Head of caudate nucleus (tissue), 42 donors: Measurements from ENCODE around the gene TMEM178A.
A peak's percentile ranks its signal among the peaks of the same experiment; 100 is the strongest.

Experiments
- DNase-seq, 42 donors: peaks; one replicate each; pipeline versions ENCODE4 v3.0.0 to v3.0.0-alpha.2; 2020 to 2021; ENCODE audit warnings: mixed read lengths in 7 of 42
- intact Hi-C: fragments of 100-400 bp; cut with DNase I; formaldehyde crosslinking; loops from one replicate; pipeline ENCODE4 v1.15.0; 2022

Gene TMEM178A

DNA sequence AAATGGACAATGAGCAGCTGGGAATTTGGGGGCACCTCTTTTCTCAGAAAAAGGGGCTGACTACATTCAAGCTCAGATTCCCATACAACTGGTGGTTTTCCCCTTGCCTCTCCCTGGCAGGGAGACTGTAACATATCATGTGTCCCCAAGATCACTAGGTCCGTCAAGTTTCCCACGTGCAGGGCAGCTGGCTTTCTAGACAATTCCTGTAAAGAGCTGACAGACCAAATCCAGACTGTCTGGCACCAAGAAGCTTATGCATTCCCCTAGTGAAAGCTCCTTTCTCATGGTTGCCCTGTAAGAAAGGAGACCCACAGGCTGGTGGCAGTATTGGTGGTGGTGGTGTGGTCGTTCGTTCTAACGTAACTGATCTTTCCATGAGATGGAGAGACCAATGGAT is 64.6 kb downstream of the TMEM178A start:
- intact Hi-C loops, result no loop called here
- no peak for DNase-seq

DNA sequence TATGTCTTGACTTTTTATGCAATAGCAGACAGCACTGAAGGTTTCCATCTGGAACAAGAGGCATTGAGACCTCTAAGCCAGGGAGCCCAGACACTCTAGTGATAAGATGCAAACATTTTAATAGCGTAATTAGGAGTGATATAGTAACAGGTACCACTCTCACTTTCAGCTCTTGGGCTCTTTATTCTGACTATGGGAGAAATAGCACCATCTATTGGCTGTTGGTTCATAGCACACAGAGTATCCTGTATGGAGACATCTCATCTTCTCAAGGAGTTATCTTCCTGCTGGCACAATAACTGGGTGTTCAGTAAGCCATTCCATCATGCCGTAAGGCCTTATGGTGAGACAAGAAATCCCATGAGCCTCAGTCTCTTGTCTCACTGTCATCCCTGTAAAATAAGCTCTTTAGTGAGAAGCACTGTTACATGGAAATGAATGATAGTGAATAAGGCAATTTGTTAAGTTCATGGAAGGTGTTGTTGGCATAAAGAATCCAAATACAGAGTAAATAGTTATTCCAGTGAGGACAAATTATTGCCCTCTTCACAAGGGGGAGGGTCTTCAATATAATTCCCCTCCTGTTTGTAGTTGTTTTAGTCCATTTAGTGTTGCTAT is 65.1 kb downstream of the TMEM178A start:
- peak in 2 of 42 donors; percentile 28 to 50 for DNase-seq
- intact Hi-C loops, result no loop called here

DNA sequence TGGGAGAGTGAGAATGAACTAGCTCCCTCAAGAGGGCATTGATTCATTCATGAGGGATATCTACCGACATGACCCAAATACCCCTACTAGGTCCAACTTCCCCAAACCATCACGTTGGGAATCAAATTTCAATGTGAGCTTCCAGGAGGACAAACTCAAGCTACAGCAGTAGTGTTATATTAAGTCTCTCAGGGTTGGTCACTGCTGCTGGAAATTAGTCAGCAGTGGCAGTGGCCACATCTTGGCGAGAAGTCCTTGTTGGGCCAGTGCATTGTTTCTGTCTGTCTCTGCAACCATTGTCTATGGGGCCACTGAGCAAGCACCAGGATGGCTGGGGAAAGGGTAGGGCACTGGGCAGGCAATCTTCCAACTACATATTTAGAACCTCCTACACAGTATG is 65.8 kb downstream of the TMEM178A start:
- intact Hi-C loops, result no loop called here
- DNase-seq, result no peak

DNA sequence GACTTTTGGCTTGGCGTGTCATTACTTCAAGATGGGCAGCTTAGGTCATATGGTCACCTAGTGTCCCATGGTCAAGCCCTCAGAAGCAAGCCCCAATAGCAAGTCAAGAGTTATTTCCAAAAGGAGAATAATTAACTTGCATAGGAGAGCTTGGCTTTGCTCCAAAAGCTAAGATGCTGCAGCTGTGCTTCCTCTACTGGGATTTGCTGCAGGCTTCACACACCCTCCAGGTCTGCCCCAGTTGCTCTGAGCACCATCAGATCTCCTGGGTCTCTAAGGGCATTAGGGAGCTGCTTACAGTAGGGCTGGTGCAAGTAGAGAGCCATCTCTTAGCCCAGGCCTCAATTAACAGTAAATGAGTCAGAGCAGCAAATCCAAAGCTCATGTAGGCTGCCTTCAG is 66.8 kb downstream of the TMEM178A start:
- DNase-seq, result no peak
- intact Hi-C loops, result no loop called here

DNA sequence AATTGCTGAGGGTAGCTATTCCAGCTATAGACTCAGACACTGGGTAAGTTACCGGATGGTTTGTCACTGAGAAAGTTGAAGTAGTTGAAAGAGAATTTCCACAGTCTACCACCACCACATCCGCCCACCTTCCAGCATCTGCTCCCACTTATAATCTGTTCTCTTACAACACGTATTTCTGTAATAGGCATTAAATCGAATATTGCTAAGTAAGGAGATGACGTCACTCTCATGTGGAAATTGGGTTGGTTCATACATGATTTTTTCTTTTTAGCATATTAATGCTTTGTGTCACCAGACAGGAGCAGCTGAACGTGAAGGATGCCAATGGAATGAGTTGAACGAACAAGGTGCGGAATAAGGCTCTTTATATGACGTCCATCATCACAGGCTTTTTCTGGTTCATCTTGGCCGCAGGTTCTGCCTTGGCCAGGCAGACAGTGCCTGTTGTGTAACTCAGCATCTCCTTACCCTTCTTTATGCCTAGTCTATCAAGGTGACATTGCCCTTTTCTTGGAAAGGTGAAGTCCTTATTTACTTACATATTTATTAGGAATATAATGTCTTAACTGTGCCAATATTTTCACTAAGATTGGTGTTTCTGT is 67.5 kb downstream of the TMEM178A start:
- intact Hi-C loops, result no loop called here
- DNase-seq, result peak in 26 of 42 donors; percentile 11 to 84 (median 53)

DNA sequence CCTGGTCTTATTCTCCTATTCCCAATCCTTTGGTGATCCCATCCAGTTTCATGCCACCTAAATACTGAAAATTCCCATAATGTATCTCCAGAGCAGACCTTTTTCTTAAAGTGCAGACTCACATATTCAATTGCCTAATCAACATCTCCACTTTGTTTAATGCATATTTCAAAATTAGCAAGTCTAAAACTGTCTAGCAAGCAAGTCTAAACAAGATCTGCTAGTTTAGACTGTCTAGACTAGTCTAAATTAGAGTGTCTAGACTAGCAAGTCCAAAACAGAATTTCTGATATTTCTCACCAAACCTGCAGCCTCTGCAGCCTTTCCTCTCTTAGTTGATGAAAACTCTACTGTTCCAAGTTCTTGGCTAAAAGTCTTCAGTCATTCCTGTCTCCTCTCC is 68.7 kb downstream of the TMEM178A start:
- intact Hi-C loops, result no loop called here
- DNase-seq, result no peak

DNA sequence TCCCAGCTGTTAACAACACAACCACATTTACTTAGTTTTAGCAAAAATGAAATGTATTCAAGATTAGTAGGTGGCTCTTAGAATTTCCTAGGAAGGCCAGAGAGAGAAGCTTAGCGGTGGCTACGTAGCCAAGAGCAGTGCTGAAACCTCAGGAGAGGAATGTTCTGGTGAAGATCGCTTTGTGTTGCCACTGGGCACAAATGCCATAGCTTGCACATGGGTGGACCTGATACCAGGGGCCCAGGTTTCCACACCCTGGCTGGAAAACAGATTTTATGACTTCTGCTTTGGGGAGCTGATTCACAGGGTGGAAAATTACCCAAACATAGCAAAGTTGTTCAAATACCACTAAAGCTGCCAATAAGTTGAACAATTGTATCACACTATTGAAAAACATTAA is 69.9 kb downstream of the TMEM178A start:
- intact Hi-C loops, result no loop called here
- DNase-seq, result no peak

DNA sequence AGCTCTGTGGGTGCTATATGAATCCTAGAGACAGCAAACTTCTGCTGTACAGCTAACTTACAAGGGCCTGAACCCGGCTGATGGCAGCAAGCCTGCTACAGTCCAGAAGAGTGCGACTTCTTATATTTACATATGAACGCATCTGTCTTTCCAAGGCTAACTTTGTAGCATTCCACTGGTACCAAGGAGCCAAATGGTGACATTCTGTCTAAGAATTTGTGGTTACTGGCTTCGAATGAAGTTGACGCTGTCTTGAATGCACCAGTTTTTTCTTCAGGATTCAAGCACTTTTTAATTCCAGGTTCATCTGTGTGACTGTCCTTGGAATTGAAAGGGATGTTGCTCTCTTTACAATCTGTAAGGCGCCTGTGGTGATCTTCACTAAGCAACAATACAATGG is 70.9 kb downstream of the TMEM178A start:
- DNase-seq, result no peak
- intact Hi-C loops, result no loop called here

DNA sequence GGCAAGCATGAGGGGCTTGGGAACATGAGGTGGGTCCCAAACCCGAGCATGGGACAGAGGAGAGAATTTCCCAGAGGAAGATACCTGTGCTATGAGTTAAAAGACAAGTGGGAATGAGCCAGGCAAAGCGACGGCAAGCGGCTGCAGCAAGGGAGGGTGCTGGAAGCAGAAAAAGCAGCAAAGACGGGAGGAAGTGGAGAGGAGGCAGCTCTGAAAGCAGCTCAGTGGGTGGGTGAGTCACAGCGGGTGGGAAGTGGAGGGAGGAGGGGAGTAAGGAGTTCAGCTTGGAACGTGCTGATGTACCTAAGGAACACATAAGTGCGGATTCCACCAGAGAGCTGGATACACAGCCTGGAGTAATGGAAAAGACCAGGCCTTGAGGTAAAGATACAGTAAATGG is 71.9 kb downstream of the TMEM178A start:
- intact Hi-C loops, result no loop called here
- DNase-seq, result peak; percentile 47 to 94 (median 80)

DNA sequence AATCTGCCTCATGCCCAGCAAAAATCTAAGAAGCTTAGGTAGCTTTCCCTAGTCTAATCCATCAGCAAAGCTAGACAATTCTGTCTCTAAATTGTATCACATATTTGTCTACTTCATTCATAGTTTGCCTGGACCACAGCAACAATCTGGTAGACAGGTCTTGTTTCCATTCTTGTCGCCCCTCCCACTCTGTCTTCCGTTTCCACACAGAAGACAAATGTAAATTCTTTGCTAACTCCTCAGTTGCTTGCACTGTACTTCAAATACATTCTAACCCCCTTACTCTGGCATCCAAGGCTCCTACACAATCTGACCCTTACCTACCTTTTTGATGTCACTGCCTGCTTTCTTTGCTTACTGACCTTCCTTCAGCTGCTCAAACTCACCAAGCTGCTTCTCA is 73.2 kb downstream of the TMEM178A start:
- intact Hi-C loops, result no loop called here
- DNase-seq, result no peak

DNA sequence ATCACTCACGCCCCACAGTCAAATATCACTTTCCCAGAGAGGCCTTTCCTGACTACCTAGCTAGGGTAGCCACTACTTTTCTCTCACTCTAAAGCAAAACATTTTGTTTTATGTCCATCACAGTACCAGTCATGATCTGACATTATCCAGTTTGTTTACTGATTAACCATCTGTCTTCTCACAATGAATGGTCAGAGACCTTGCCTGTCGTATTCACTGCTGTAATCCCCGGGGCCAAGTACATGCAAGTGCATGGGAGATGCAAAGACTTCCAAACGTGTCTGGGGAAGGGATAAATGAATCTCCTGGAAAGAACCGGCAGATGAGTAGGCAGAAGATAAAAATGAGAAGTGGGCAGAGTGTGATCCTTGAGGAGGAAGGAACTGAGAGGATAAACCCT is 73.7 kb downstream of the TMEM178A start:
- intact Hi-C loops, result no loop called here
- DNase-seq, result no peak

DNA sequence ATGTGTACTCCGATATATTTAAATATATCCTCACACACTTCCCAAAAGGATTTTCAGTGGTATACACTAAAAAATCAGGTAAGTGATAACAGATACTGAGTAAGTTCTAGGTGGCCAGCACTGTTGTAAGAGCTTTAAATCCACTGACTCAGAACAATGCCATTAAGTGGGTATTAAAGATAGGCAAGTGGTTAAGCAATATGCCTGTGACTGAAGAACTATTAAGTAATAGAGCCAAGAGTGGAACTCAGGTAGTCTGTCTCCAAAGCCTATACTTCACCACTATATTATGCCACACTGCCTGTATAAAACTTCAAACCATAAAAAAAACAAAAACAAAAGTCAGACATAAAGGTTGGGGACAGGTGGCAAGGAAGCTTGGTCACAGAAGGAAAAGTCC is 76.2 kb downstream of the TMEM178A start:
- intact Hi-C loops, result no loop called here

DNA sequence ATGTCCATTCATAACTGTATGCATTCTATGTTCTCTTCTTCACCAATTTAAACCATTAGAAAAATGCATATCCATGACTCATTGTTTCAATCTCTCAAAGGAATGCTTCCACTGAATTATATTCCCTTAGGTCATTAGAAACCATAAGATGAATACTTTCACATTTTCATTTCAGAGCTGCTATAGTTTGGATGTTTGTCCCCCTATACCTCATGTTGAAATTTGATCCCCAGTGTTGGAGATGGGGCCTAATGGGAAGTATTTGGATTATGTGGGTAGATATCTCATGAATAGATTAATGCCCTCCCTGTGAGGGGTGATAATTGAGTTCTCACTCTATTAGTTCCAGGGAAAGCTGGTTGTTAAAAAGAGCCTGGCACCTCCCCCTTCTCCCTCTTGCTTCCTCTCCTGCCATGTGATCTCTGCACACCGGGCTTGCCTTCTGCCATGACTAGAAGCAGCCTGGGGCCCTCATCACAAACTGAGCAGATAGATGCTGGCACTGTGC is 77.6 kb downstream of the TMEM178A start:
- DNase-seq, result peak in 1 of 42 donors; percentile 41
- intact Hi-C loops, result no loop called here

More for the DNA sequence above, 76.2 kb downstream of the TMEM178A start:
- DNase-seq, result no peak

DNA sequence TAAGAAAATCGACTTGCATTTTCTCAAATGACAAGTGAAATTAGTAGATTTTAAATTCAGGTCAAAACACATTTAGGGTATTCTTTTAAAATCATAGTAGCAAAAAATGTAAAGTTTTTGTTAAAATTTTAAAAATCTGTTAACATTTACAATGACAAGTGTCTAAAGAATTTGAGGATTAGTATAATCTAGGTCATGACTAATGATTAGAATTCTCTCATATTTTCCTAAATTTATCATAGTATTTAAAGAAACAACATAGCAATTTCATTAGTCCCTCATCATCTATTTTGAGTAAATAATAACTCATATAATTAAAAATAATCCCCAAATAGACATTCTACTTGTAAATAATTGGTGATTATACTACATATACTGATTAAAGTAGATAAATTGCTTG is 89.7 kb downstream of the TMEM178A start:
- intact Hi-C loops, result no loop called here
- DNase-seq, result no peak

DNA sequence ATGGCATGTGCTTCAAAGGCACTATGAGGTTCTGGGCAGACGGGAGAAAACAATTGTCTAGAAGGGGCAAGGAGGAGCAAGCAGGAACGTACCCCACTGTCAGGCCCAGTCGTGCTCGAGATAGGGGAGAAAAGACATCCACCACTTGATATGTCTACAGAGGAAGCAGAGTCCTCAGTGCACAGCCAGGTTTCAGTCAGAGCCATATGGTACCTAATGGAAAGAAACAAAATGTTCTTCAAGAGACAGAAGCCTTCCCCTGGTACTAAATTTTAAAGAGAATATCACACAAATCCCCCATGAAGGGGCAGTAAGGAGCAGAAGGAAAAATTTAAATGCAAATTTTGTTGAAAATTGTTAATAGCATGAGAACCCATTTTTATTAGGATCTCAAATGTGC is 91.4 kb downstream of the TMEM178A start:
- intact Hi-C loops, result no loop called here
- no peak for DNase-seq

DNA sequence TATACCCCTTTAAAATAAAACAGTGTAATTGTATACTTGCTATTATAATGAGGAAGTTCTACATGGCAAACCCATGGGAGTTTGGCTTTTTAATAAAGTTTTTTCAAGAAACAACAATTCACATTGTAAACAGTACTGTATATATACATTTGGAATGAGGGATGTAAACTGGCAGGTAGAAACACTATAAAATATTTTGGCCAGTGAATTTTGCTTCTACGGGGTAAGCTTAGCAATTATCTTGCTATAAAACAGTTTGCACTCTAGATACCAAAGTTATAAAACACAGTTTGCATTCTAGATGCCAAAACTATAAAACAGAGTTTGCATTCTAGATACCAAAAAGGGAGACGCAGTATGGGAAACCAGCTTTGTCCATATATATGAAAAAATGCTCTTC is 96.7 kb downstream of the TMEM178A start:
- DNase-seq, result no peak
- intact Hi-C loops, result no loop called here
